Measurements from ENCODE around the gene SLC4A3. TPM values are rescaled to one million over a fixed set of nuclear protein-coding genes. Genes with fewer than 3 reads are reported as not detected.

The SLC4A3 gene
- total RNA-seq, 1 experiment from 2014 or later: not detected

- Histone ChIP-seq H3K4me2 (ENCODE audit: low read depth, low read length, poor library complexity, severe bottlenecking) (no peak overlapping the region), H3K9ac (ENCODE audit: low read length) (no peak overlapping the region), H4K20me1 (ENCODE audit: insufficient read depth, low read depth, low read length) (no peaks in the 10 kb centered on the region), H3K79me2 (ENCODE audit: low read length) (no peaks in the 10 kb centered on the region), H3K27ac (ENCODE audit: low read length) (no peak overlapping the region), H3K9me2 (replicated peaks; ENCODE audit: insufficient read depth, low read length) (no peaks in the 10 kb centered on the region), H2AFZ (ENCODE audit: low read length) (no peak overlapping the region), H3K36me3 (ENCODE audit: insufficient read depth, low read length) (no peaks in the 10 kb centered on the region), H3K27me3 (ENCODE audit: low read length) (no peaks in the 10 kb centered on the region), H3K4me3 (ENCODE audit: low read length) (no peak overlapping the region), H3K9me3 (ENCODE audit: low read length) (no peaks in the 10 kb centered on the region), H3K4me1 (ENCODE audit: low read length) (peaks cover 11% of the 10 kb centered on the region)
- no peak for DNase-seq
Measured at GRCh38 chr2:219615894-219616293, 11.5 kb upstream of the SLC4A3 start.

GRCh38 chr2:219616550-219616949 is 10.9 kb upstream of the SLC4A3 start:
- no peaks in the 10 kb centered on the region for H3K9me2 ChIP-seq (replicated peaks; ENCODE audit: insufficient read depth, low read length)
- no peak overlapping the region for H3K4me2 ChIP-seq (ENCODE audit: low read depth, low read length, poor library complexity, severe bottlenecking)
- no peaks in the 10 kb centered on the region for H3K27me3 ChIP-seq (ENCODE audit: low read length)
- no peaks in the 10 kb centered on the region for H4K20me1 ChIP-seq (ENCODE audit: insufficient read depth, low read depth, low read length)
- no peaks in the 10 kb centered on the region for H3K36me3 ChIP-seq (ENCODE audit: insufficient read depth, low read length)
- no peak overlapping the region for H3K9ac ChIP-seq (ENCODE audit: low read length)
- H3K4me3 ChIP-seq (ENCODE audit: low read length): no peak overlapping the region
- H3K27ac ChIP-seq (ENCODE audit: low read length): no peak overlapping the region
- H3K4me1 ChIP-seq (ENCODE audit: low read length): peaks cover 11% of the 10 kb centered on the region
- no peak overlapping the region for H2AFZ ChIP-seq (ENCODE audit: low read length)
- H3K79me2 ChIP-seq (ENCODE audit: low read length): no peaks in the 10 kb centered on the region
- no peak for DNase-seq
- H3K9me3 ChIP-seq (ENCODE audit: low read length): no peaks in the 10 kb centered on the region

- Histone ChIP-seq H3K9me3 (ENCODE audit: low read length) (no peaks in the 10 kb centered on the region), H3K27me3 (ENCODE audit: low read length) (no peaks in the 10 kb centered on the region), H3K79me2 (ENCODE audit: low read length) (no peaks in the 10 kb centered on the region), H3K27ac (ENCODE audit: low read length) (no peak overlapping the region), H3K9me2 (replicated peaks; ENCODE audit: insufficient read depth, low read length) (no peaks in the 10 kb centered on the region), H3K9ac (ENCODE audit: low read length) (no peak overlapping the region), H3K4me2 (ENCODE audit: low read depth, low read length, poor library complexity, severe bottlenecking) (no peak overlapping the region), H2AFZ (ENCODE audit: low read length) (no peak overlapping the region), H3K4me1 (ENCODE audit: low read length) (no peaks in the 10 kb centered on the region), H3K36me3 (ENCODE audit: insufficient read depth, low read length) (no peaks in the 10 kb centered on the region), H4K20me1 (ENCODE audit: insufficient read depth, low read depth, low read length) (no peaks in the 10 kb centered on the region), H3K4me3 (ENCODE audit: low read length) (no peak overlapping the region)
- no peak for DNase-seq
Measured at GRCh38 chr2:219618733-219619122, 8.7 kb upstream of the SLC4A3 start.

GRCh38 chr2:219619235-219619634 is 8.2 kb upstream of the SLC4A3 start:
- no peaks in the 10 kb centered on the region for H3K79me2 ChIP-seq (ENCODE audit: low read length)
- no peak overlapping the region for H3K4me3 ChIP-seq (ENCODE audit: low read length)
- no peaks in the 10 kb centered on the region for H4K20me1 ChIP-seq (ENCODE audit: insufficient read depth, low read depth, low read length)
- no peaks in the 10 kb centered on the region for H3K9me2 ChIP-seq (replicated peaks; ENCODE audit: insufficient read depth, low read length)
- no peak overlapping the region for H3K4me2 ChIP-seq (ENCODE audit: low read depth, low read length, poor library complexity, severe bottlenecking)
- H3K9ac ChIP-seq (ENCODE audit: low read length): no peak overlapping the region
- no peak overlapping the region for H3K27ac ChIP-seq (ENCODE audit: low read length)
- H2AFZ ChIP-seq (ENCODE audit: low read length): no peak overlapping the region
- H3K27me3 ChIP-seq (ENCODE audit: low read length): no peaks in the 10 kb centered on the region
- H3K36me3 ChIP-seq (ENCODE audit: insufficient read depth, low read length): no peaks in the 10 kb centered on the region
- no peak for DNase-seq
- H3K9me3 ChIP-seq (ENCODE audit: low read length): no peaks in the 10 kb centered on the region
- H3K4me1 ChIP-seq (ENCODE audit: low read length): no peaks in the 10 kb centered on the region

GRCh38 chr2:219620546-219620945 is 6.9 kb upstream of the SLC4A3 start:
- Histone ChIP-seq H3K27ac (ENCODE audit: low read length) (no peak overlapping the region), H3K36me3 (ENCODE audit: insufficient read depth, low read length) (no peaks in the 10 kb centered on the region), H3K4me3 (ENCODE audit: low read length) (no peak overlapping the region), H3K27me3 (ENCODE audit: low read length) (no peaks in the 10 kb centered on the region), H3K9ac (ENCODE audit: low read length) (no peak overlapping the region), H2AFZ (ENCODE audit: low read length) (no peak overlapping the region), H3K9me2 (replicated peaks; ENCODE audit: insufficient read depth, low read length) (no peaks in the 10 kb centered on the region), H3K4me2 (ENCODE audit: low read depth, low read length, poor library complexity, severe bottlenecking) (no peak overlapping the region), H3K9me3 (ENCODE audit: low read length) (no peaks in the 10 kb centered on the region), H3K4me1 (ENCODE audit: low read length) (no peaks in the 10 kb centered on the region), H4K20me1 (ENCODE audit: insufficient read depth, low read depth, low read length) (no peaks in the 10 kb centered on the region), H3K79me2 (ENCODE audit: low read length) (no peaks in the 10 kb centered on the region)
- no peak for DNase-seq

- Histone ChIP-seq H3K4me3 (ENCODE audit: low read length) (no peak overlapping the region), H3K9ac (ENCODE audit: low read length) (no peak overlapping the region), H2AFZ (ENCODE audit: low read length) (no peak overlapping the region), H3K79me2 (ENCODE audit: low read length) (no peaks in the 10 kb centered on the region), H4K20me1 (ENCODE audit: insufficient read depth, low read depth, low read length) (no peaks in the 10 kb centered on the region), H3K9me2 (replicated peaks; ENCODE audit: insufficient read depth, low read length) (no peaks in the 10 kb centered on the region), H3K27me3 (ENCODE audit: low read length) (no peaks in the 10 kb centered on the region), H3K36me3 (ENCODE audit: insufficient read depth, low read length) (no peaks in the 10 kb centered on the region), H3K4me2 (ENCODE audit: low read depth, low read length, poor library complexity, severe bottlenecking) (no peak overlapping the region), H3K27ac (ENCODE audit: low read length) (no peak overlapping the region), H3K4me1 (ENCODE audit: low read length) (no peaks in the 10 kb centered on the region), H3K9me3 (ENCODE audit: low read length) (no peaks in the 10 kb centered on the region)
- no peak for DNase-seq
Measured at GRCh38 chr2:219621935-219622334, 5.5 kb upstream of the SLC4A3 start.

GRCh38 chr2:219622472-219622871 is 5.0 kb upstream of the SLC4A3 start:
- Histone ChIP-seq H3K4me1 (ENCODE audit: low read length) (no peaks in the 10 kb centered on the region), H3K27me3 (ENCODE audit: low read length) (no peaks in the 10 kb centered on the region), H3K79me2 (ENCODE audit: low read length) (no peaks in the 10 kb centered on the region), H3K9me3 (ENCODE audit: low read length) (no peaks in the 10 kb centered on the region), H3K36me3 (ENCODE audit: insufficient read depth, low read length) (no peaks in the 10 kb centered on the region), H3K4me3 (ENCODE audit: low read length) (no peak overlapping the region), H3K9me2 (replicated peaks; ENCODE audit: insufficient read depth, low read length) (no peaks in the 10 kb centered on the region), H2AFZ (ENCODE audit: low read length) (no peak overlapping the region), H3K9ac (ENCODE audit: low read length) (no peak overlapping the region), H3K4me2 (ENCODE audit: low read depth, low read length, poor library complexity, severe bottlenecking) (no peak overlapping the region), H3K27ac (ENCODE audit: low read length) (no peak overlapping the region), H4K20me1 (ENCODE audit: insufficient read depth, low read depth, low read length) (no peaks in the 10 kb centered on the region)
- no peak for DNase-seq

GRCh38 chr2:219624565-219624964 is 2.9 kb upstream of the SLC4A3 start:
- Histone ChIP-seq H4K20me1 (ENCODE audit: insufficient read depth, low read depth, low read length) (no peaks in the 10 kb centered on the region), H3K27me3 (ENCODE audit: low read length) (no peaks in the 10 kb centered on the region), H3K4me2 (ENCODE audit: low read depth, low read length, poor library complexity, severe bottlenecking) (no peak overlapping the region), H3K9me3 (ENCODE audit: low read length) (no peaks in the 10 kb centered on the region), H3K9ac (ENCODE audit: low read length) (no peak overlapping the region), H3K36me3 (ENCODE audit: insufficient read depth, low read length) (no peaks in the 10 kb centered on the region), H3K27ac (ENCODE audit: low read length) (no peak overlapping the region), H3K79me2 (ENCODE audit: low read length) (no peaks in the 10 kb centered on the region), H3K4me1 (ENCODE audit: low read length) (no peaks in the 10 kb centered on the region), H2AFZ (ENCODE audit: low read length) (no peak overlapping the region), H3K4me3 (ENCODE audit: low read length) (no peak overlapping the region), H3K9me2 (replicated peaks; ENCODE audit: insufficient read depth, low read length) (no peaks in the 10 kb centered on the region)
- no peak for DNase-seq

- Histone ChIP-seq H3K4me3 (ENCODE audit: low read length) (no peak overlapping the region), H2AFZ (ENCODE audit: low read length) (no peak overlapping the region), H3K4me2 (ENCODE audit: low read depth, low read length, poor library complexity, severe bottlenecking) (no peak overlapping the region), H3K36me3 (ENCODE audit: insufficient read depth, low read length) (no peaks in the 10 kb centered on the region), H3K27ac (ENCODE audit: low read length) (no peak overlapping the region), H3K4me1 (ENCODE audit: low read length) (no peaks in the 10 kb centered on the region), H3K27me3 (ENCODE audit: low read length) (no peaks in the 10 kb centered on the region), H3K9me3 (ENCODE audit: low read length) (no peaks in the 10 kb centered on the region), H3K9ac (ENCODE audit: low read length) (no peak overlapping the region), H3K79me2 (ENCODE audit: low read length) (no peaks in the 10 kb centered on the region), H3K9me2 (replicated peaks; ENCODE audit: insufficient read depth, low read length) (no peaks in the 10 kb centered on the region), H4K20me1 (ENCODE audit: insufficient read depth, low read depth, low read length) (no peaks in the 10 kb centered on the region)
- no peak for DNase-seq
Measured at GRCh38 chr2:219625179-219625578, 2.3 kb upstream of the SLC4A3 start.
